Measurements from ENCODE around the gene INTS7.

DNA sequence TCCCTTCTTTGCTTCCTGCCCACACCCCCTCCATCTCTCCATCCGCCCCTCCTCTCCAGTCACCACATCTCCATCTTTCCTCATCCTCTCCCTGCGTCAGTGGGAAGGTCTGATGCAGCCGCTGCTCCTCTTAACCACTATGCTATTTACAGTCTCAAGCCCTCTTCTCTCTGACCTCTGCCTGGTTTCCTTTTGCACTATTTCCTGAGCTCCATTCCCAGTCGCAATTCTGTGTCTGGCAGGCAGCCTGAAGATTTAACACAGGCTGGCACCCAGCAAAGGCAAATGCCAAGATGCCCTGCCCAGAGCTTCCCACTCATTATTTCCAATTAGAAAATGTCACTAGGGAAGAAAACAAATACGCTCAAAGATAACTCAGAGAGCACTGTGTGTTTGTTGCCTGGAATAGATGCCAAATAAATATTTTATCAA, 115.2 kb downstream of the INTS7 start:
- TF ChIP-seq EP300 (IDR thresholded peaks at IDR 0.05; ENCODE audit: borderline replicate concordance) (no peak), TCF12 (IDR thresholded peaks at IDR 0.05; ENCODE audit: low read depth) (no peak), RAD21 (IDR thresholded peaks at IDR 0.05; ENCODE audit: low read depth) (no peak), YY1 (IDR thresholded peaks at IDR 0.05; ENCODE audit: low read depth) (no peak), TEAD4 (IDR thresholded peaks at IDR 0.05) (no peak), NFIC (IDR thresholded peaks at IDR 0.05) (no peak), CEBPB (IDR thresholded peaks at IDR 0.05) (no peak), EGR1 (IDR thresholded peaks at IDR 0.05) (no peak)
- TF ChIP-seq, protein P1, sequence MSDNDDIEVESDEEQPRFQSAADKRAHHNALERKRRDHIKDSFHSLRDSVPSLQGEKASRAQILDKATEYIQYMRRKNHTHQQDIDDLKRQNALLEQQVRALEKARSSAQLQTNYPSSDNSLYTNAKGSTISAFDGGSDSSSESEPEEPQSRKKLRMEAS (IDR thresholded peaks at IDR 0.05), result no peak
- TF ChIP-seq, protein P2, sequence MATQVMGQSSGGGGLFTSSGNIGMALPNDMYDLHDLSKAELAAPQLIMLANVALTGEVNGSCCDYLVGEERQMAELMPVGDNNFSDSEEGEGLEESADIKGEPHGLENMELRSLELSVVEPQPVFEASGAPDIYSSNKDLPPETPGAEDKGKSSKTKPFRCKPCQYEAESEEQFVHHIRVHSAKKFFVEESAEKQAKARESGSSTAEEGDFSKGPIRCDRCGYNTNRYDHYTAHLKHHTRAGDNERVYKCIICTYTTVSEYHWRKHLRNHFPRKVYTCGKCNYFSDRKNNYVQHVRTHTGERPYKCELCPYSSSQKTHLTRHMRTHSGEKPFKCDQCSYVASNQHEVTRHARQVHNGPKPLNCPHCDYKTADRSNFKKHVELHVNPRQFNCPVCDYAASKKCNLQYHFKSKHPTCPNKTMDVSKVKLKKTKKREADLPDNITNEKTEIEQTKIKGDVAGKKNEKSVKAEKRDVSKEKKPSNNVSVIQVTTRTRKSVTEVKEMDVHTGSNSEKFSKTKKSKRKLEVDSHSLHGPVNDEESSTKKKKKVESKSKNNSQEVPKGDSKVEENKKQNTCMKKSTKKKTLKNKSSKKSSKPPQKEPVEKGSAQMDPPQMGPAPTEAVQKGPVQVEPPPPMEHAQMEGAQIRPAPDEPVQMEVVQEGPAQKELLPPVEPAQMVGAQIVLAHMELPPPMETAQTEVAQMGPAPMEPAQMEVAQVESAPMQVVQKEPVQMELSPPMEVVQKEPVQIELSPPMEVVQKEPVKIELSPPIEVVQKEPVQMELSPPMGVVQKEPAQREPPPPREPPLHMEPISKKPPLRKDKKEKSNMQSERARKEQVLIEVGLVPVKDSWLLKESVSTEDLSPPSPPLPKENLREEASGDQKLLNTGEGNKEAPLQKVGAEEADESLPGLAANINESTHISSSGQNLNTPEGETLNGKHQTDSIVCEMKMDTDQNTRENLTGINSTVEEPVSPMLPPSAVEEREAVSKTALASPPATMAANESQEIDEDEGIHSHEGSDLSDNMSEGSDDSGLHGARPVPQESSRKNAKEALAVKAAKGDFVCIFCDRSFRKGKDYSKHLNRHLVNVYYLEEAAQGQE (IDR thresholded peaks at IDR 0.05; ENCODE audit: low read depth), result no peak
- TF ChIP-seq, protein P3, sequence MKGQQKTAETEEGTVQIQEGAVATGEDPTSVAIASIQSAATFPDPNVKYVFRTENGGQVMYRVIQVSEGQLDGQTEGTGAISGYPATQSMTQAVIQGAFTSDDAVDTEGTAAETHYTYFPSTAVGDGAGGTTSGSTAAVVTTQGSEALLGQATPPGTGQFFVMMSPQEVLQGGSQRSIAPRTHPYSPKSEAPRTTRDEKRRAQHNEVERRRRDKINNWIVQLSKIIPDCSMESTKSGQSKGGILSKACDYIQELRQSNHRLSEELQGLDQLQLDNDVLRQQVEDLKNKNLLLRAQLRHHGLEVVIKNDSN (IDR thresholded peaks at IDR 0.05), result no peak
